Esophagus squamous epithelium (tissue), 5 donors: ENCODE results near the gene TMEM151A. TPM values are rescaled to one million over a fixed set of nuclear protein-coding genes. Genes with fewer than 3 reads are reported as not detected.

Experiments
- DNase-seq: peaks from one replicate; lab custom pipeline; 2025; lab: John Stamatoyannopoulos, UW
- H3K27ac ChIP-seq, 4 donors: fragments of 200-600 bp; sonication (generic); one replicate each; pipeline ENCODE4 v1.5.1; 2016 to 2019; ENCODE audit warnings: mild to moderate bottlenecking in 1 of 4
- H3K27me3 ChIP-seq, 4 donors: fragments of 200-600 bp; sonication (generic); 1 replicate in 3 of 4; 2 replicates in 1 of 4; pipeline versions ENCODE4 v1.5.1 to v1.6.0; 2017 to 2021; ENCODE audit warnings: antibody characterized with exemption in 1 of 4
- H3K36me3 ChIP-seq, 3 donors: fragments of 200-600 bp; sonication (generic); one replicate each; pipeline ENCODE4 v1.5.1; 2016 to 2019
- H3K4me1 ChIP-seq, 3 donors: fragments of 200-600 bp; sonication (generic); one replicate each; pipeline ENCODE4 v1.5.1; 2017 to 2019
- H3K4me3 ChIP-seq, 4 donors: fragments of 200-600 bp; sonication (generic); 1 replicate in 3 of 4; 2 replicates in 1 of 4; pipeline ENCODE4 v1.5.1; 2016 to 2019; ENCODE audit warnings: mild to moderate bottlenecking in 2 of 4, moderate library complexity in 1 of 4
- H3K9me3 ChIP-seq, 3 donors: fragments of 200-600 bp; sonication (generic); one replicate each; pipeline ENCODE4 v1.5.1; 2016 to 2019
- CTCF ChIP-seq, 6 experiments: fragments of 450-650 bp in 4 of 6; fragments of 200-600 bp in 2 of 6; sonication (generic) in 2 of 6; IDR thresholded peaks; one replicate each; pipeline ENCODE4 v1.5.1; 2016 to 2019; ENCODE audit warnings: antibody characterized with exemption in 6 of 6, mild to moderate bottlenecking in 4 of 6, moderate library complexity in 4 of 6
- POLR2A ChIP-seq, 4 donors: fragments of 450-650 bp; IDR thresholded peaks; one replicate each; pipeline ENCODE4 v1.6.1; 2017; ENCODE audit warnings: antibody characterized with exemption in 4 of 4, mild to moderate bottlenecking in 4 of 4, moderate library complexity in 3 of 4
- WGBS, 2 donors: methylation state at CpG; one replicate each; pipeline ENCODE4 v1.1.5; 2018; 5-methylcytosine and 5-hydroxymethylcytosine counted together
- intact Hi-C: fragments of 100-400 bp; cut with DNase I; formaldehyde crosslinking; loops from one replicate; pipeline ENCODE4 v1.15.0; 2022
- total RNA-seq, 4 donors: library from RNA; depleted of rRNA; stranded (reverse); fragments of >200 nt; gene quantifications; one replicate each; pipeline ENCODE4 v1.1.0, GENCODE V29; 2016
- donor health status: DM: yes; HTN: yes; CAD: no.

Gene TMEM151A
- total RNA-seq, 4 donors from 2014 or later = not detected

- Histone ChIP-seq H3K9me3 (no peaks in the 10 kb centered on the region), H3K36me3 (peaks cover 6 to 63% (median 10%) of the 10 kb centered on the region in 3 donors), H3K4me1 (peaks cover 9 to 59% (median 17%) of the 10 kb centered on the region in 3 donors), H3K27ac (peak overlapping the region; percentile 89 to 99 (median 97)), H3K27me3 (no peaks in the 10 kb centered on the region), H3K4me3 (peak overlapping the region; percentile 84 to 97 (median 90))
- intact Hi-C loops = no loop called here
- WGBS, 2 donors = 12 to 16% methylated on average over 11 to 12 of the region's 13 CpGs
- no peak for DNase-seq
- TF ChIP-seq CTCF (IDR thresholded peaks at IDR 0.05) (no peak), POLR2A (IDR thresholded peaks at IDR 0.05) (no peak)
Observed at GRCh38 chr11:66267039-66267378, 24.7 kb upstream of the TMEM151A start.

DNA sequence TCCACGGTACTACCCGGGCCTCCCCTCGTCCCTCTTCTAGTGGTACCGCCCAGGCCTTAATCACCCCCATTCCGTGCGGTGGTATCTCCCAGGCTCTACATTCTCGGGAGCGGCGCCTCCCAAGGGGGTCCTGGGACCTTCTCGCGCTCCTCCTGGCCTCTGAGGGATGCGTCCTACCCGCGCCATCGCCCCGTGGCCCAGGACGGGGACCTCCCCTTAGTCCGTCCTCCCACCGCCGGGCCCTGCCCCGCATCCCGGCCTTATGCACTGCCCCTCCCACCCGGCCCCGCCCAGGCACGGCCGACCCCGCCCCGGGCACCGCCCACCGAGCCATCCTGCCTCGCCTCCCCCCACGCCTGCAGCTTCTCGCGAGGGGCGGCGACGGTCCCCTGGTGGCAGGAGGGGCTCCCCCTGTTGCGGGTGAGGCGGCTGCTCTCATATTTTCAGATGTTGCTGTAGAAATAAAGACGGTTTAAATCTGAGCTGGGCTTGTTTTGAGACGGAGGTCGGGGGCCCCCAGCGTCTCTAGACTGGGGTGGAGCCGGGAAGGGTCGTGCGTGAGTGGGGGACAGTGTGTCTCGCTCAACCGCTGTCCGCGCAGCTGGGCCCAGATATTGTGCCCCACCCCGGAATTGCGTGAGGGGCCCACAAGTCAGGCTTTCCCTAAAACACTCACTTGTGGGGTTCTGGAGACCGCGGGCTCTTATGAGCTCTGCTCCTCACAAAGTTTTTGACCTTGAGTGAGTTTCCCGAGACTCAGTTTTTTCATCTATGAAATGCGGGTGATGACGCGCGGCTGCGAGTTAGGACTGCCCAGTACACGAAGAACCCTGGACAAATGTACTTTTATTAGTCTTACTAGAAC lies 24.1 kb upstream of the TMEM151A start:
- no peaks in the 10 kb centered on the region for H3K27me3 ChIP-seq
- H3K27ac ChIP-seq = peak overlapping the region; percentile 89 to 99 (median 97)
- H3K9me3 ChIP-seq = no peaks in the 10 kb centered on the region
- peaks cover 9 to 64% (median 17%) of the 10 kb centered on the region in 3 donors for H3K4me1 ChIP-seq
- peaks cover 6 to 63% (median 10%) of the 10 kb centered on the region in 3 donors for H3K36me3 ChIP-seq
- 0 to 1% methylated on average over 19 to 28 of the region's 61 CpGs for WGBS, 2 donors
- peak; percentile 48 for DNase-seq
- TF ChIP-seq CTCF (IDR thresholded peaks at IDR 0.05) = peak in 2 of 6 experiments; percentile 24 to 29
- TF ChIP-seq POLR2A (IDR thresholded peaks at IDR 0.05) = peak in 2 of 4 donors; percentile 34 to 64
- H3K4me3 ChIP-seq = peak overlapping the region; percentile 84 to 97 (median 90)
- intact Hi-C loops = no loop called here

DNA sequence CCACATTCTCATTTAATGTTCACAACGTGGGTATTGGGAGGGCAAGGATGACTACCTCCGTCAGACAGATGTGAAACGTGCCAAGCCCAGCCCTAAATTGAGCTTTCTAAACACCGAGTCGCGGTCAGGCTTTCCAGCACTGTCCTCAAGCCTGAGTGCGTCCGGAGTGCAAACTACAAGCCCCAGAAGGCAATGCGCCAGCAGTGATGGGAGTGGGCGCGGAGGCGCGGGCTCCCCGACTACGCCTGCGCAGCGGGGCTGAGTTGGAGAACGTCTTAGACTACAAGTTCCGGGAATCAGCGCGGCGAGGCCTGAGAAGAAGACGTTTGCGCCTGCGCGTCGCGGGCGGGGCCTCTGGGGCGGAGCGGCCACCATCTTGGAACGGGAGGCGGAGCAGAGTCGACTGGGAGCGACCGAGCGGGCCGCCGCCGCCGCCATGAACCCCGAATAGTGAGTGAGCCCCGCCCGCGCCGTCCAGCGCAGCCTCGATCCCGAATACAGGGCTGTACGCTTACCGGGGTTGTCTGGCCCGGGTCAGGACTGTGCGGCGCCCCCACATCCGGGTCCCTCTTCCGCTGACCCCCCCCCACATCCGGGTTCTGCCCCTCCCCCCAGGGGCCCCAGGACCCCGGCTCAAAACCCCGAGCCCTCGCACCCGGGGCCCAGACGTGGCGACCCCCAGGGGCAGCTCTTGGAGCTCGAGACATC lies 23.3 kb upstream of the TMEM151A start, which contains the start of gene RAB1B:
Gene RAB1B, plus strand, starts transcription at position 396 of the 708 bp plus-strand sequence. Its CDS starts 41 bp downstream, at position 437.
- Histone ChIP-seq H3K9me3 (no peaks in the 10 kb centered on the region), H3K36me3 (peaks cover 11 to 63% (median 16%) of the 10 kb centered on the region in 3 donors), H3K27ac (peak within 1 kb of the TSS; percentile 89 to 99 (median 97)), H3K27me3 (no peaks in the 10 kb centered on the region), H3K4me1 (peaks cover 9 to 70% (median 17%) of the 10 kb centered on the region in 3 donors), H3K4me3 (peak within 1 kb of the TSS; percentile 84 to 97 (median 90))
- intact Hi-C loops = no loop called here
- 0 to 2% methylated on average over 3 to 11 of the region's 64 CpGs for WGBS, 2 donors
- DNase-seq = peak; percentile 95
- TF ChIP-seq CTCF (IDR thresholded peaks at IDR 0.05) (peak in 2 of 6 experiments; percentile 2 to 27), POLR2A (IDR thresholded peaks at IDR 0.05) (peak in 3 of 4 donors; percentile 19 to 80 (median 67))

- Histone ChIP-seq H3K27ac (peak overlapping the region; percentile 89 to 99 (median 97)), H3K9me3 (no peaks in the 10 kb centered on the region), H3K27me3 (no peaks in the 10 kb centered on the region), H3K36me3 (peaks cover 19 to 63% (median 24%) of the 10 kb centered on the region in 3 donors), H3K4me3 (peak overlapping the region; percentile 84 to 97 (median 90)), H3K4me1 (peaks cover 9 to 78% (median 17%) of the 10 kb centered on the region in 3 donors)
- TF ChIP-seq POLR2A (IDR thresholded peaks at IDR 0.05) (no peak), CTCF (IDR thresholded peaks at IDR 0.05) (peak in 1 of 6 experiments; percentile 26)
- intact Hi-C loops = no loop called here
- WGBS, 2 donors = 2% methylated on average over 23 to 30 of the region's 32 CpGs
- DNase-seq = no peak
Observed at GRCh38 chr11:66268952-66269905, 22.5 kb upstream of the TMEM151A start.
